HL-60/S4 (cell line): Measurements from ENCODE around the gene CHN1.

Source experiments
- in situ Hi-C: fragments of 300-500 bp; cut with MboI; formaldehyde crosslinking; loops from 2 replicates; pipeline ENCODE4 v1.14.3; 2022; ENCODE audit warnings: low sequenced_read_pairs

CHN1 gene

GRCh38 chr2:175011505-175011904 lies 6.3 kb upstream of the CHN1 start:
- in situ Hi-C loops = no loop called here

DNA sequence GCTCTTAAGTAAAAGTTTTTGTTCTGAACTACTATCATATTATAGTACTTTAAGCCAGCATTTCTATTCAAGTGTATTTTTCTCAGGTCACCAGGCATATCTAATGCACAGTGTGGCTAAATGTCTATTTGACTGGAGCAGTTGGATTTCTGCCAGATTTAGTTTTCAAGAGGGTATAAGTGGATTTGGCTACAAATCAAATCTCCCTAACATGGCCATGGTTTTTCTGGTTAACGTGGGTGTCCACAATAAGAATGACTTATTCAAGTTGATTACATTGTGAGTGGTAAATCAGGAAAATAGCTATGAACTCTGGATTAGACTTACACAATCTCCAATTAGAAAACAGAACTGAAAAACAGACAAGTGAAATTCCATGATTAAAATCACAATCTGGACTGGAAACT lies 5.7 kb upstream of the CHN1 start:
- in situ Hi-C loops = no loop called here

- in situ Hi-C loops = no loop called here
These were observed 4.9 kb upstream of the CHN1 start for GRCh38 chr2:175009917-175010621.

- in situ Hi-C loops = no loop called here
These were observed 3.8 kb upstream of the CHN1 start for GRCh38 chr2:175008801-175009495.

DNA sequence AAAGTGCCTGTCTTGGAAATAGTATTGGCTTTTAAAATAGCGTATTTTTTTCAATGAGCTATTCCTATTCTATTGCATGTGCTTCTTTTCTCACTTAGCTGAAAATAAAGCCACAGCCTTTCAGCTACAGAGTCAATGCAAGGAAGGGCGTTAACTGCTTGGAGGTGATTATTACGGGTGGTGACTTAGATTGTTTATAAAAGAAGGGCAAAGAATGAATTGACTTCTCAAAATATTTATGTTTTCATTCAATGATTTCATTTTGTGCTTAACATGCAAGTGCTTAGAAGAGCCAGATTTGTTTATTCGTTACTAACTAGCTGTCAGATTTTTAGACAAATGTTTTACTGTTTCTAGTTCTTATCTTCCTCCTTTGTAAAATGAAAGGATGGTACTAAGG lies 2.8 kb upstream of the CHN1 start:
- in situ Hi-C loops = no loop called here

GRCh38 chr2:175007510-175007909 lies 2.3 kb upstream of the CHN1 start:
- in situ Hi-C loops = no loop called here

GRCh38 chr2:175006281-175006680 lies 1.1 kb upstream of the CHN1 start:
- in situ Hi-C loops = no loop called here

- in situ Hi-C loops = no loop called here
These were observed 618 bp upstream of the CHN1 start for GRCh38 chr2:175005733-175006264.

DNA sequence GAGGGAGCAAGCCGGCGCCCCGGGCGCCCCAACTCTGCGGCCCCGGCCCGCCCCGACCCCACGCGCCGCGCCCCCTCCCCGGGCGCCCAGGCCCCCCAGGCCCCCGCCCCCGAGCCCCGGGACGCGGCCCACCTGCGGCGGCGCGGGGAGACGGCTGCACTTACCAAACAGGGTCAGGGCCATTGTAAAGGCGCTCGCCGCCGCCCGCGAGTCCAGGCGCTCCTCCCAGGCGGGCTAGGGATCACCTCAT lies 526 bp downstream of the CHN1 start:
- in situ Hi-C loops = no loop called here

DNA sequence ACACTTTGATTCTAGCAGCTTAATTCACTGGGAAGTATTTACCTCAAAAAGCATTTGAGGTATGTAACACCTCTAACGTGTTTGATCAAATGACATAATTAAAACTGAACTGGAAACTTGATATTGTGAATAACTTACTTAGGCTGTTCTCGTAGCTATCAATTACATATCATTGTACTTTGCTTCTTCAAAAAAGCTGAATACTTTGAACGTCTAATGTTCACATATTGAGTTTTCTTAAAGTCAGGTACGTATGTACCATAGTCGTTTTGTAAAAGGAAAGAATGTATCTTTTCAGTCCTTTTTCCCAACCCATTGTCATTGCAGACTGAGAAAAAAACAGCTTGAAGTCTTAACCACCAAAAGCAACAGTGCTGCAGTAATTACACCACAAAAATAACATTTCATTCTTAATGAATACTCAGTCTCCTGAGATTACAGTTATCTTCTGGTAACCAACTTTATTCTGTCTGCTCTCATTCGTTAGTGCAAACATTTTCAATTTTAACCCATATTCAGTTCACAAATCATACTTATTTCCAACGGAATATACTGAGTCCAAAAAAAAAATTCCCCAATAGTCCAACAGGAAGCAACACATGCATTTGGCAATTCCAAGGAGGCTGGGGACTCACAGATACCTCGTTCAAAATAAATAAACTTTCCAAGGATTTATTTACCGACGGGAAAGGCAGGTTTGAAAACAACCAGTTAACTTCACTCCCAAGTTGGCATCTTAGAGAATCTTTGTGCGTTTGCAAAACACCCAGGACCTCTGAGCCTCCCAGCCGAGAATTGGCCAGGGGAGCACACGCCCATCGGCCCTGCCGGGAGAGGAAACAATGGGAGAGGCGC lies 1.1 kb downstream of the CHN1 start:
- in situ Hi-C loops = no loop called here

DNA sequence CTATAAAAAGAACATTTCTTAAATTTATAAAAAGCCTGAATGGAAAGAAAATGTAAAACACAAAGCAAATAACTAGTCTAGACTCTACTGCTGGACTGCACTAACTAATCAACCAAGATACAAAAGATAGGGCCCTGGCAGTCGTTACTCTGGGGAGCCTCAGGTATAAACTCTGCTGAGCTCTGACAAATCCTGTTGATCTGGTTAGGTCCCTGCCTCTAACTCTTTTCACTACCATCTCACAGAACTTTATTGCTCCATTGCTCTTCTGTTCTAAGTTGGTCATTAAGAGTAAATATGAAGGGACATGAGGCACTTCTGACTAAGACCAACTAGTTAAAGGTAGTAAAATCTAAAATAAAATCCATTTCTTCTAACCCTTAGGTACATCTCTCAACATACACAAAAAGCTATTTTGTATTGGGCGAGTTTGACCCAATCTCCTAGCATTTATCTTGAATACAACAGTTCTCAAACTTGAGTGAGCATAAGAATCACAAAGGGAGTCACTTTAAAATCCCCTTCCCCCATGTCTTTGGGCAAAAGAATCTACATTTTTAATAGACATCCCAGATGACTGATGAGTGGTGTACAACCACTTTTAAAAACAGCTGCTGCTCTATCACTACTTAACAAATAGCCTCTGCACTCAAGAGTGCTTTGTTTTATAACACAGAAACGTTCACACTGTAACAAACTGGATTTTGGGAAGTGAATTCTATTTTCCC lies 2.5 kb downstream of the CHN1 start:
- in situ Hi-C loops = no loop called here

DNA sequence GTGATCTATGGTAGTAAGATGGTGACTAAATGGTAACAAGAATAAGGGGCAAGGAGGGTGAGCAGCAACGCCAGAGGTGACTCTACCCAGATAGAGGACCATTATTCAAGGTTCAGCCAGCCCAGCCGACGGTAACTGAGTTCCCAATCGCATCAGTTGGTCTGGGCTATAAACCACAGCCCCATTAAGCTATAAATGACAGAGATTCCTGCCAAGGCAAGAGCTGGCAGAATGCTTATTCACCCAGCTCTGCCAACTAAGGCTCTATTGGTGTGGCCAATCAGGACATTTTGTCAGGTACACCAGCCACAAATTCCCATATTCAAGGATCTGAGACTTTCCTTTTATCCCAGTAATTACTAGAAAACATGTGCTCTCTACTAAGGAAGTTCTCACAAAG lies 3.6 kb downstream of the CHN1 start:
- in situ Hi-C loops = no loop called here

- in situ Hi-C loops = loop anchor here (25.0 kb wide), 1 partner anchor 235 kb away; the partner anchor contains the start of gene CHRNA1
These were observed 8.1 kb downstream of the CHN1 start for GRCh38 chr2:174997110-174997509.

- in situ Hi-C loops = loop anchor here (25.0 kb wide), 1 partner anchor 234 kb away; the partner anchor contains the start of gene CHRNA1
These were observed 8.6 kb downstream of the CHN1 start for GRCh38 chr2:174996622-174997021.

DNA sequence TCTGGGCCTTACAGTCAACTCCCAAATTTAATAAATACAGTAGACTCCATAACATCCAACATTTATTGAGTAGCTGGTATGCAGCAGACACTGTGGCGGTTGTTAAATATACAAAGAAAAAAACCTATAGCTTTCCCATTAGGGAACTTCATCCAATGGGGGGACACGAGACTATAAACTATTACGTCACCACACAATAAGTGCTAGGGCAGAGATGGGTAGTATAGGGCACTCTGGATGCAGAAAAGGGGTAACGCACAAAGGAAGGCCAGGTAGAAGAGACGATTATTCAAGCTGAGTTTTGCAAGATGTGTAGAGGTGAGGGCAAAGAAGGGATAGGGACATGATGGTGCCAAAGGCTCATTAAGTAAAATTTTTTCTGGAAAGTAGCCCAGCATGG lies 10.8 kb downstream of the CHN1 start:
- in situ Hi-C loops = loop anchor here (25.0 kb wide), 1 partner anchor 232 kb away; the partner anchor contains the start of gene CHRNA1

DNA sequence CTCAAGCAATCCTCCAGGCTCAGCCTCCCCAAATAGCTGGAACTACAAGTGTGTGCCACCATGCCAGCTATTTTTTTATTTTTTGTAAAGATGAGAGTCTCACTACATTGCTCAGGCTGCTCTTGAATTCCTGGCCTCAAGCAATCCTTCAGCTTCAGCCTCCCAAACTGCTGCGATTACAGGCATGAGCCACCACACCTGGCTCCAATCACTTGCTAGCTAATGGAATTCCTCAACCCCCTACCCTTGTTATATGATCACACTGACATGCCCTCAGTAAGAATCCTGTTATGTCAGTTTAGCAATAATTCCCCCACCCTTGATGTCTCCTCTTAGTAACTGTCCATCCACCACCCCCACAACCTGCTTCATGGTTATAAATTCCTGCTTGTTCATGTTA lies 12.3 kb downstream of the CHN1 start:
- in situ Hi-C loops = loop anchor here (25.0 kb wide), 1 partner anchor 231 kb away; the partner anchor contains the start of gene CHRNA1

DNA sequence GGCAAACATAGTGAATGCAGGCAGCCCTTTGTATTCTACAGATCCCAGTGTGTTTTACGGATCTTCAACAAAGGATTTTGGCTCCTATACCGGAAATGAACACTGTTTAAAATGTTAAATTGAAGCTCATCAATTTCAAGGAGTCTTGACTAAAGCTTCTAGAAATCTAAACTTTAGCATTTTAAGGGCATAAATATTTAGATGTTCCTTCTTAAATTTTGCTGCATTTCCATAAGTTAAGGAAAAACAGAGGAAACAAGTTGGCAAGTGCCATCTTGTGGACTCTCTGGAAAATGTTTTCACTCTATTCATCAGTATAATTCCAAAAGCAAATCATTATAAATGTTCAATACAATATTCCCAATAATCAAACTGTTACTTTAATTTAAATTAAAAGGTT lies 19.6 kb downstream of the CHN1 start:
- in situ Hi-C loops = loop anchor here (25.0 kb wide), 1 partner anchor 223 kb away; the partner anchor contains the start of gene CHRNA1

DNA sequence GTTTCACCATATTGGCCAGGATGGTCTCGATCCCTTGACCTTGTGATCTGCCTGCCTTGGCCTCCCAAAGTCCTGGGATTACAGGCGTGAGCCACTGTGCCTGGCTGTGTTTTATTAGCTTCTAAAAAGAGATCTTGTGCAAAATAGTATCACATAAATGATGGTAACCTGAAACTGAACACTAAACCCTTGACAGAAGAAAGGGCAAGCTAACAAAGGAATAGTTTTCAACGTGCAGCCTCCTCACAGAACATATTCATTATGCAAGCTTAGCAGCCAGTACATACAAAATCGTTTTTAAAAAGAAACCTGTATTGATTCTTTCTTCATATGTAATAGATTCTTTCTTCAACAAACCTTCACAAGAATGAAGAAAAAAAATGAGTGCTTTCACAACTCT lies 20.6 kb downstream of the CHN1 start:
- in situ Hi-C loops = loop anchor here (25.0 kb wide), 1 partner anchor 222 kb away; the partner anchor contains the start of gene CHRNA1

GRCh38 chr2:174981331-174981730 lies 23.9 kb downstream of the CHN1 start:
- in situ Hi-C loops = loop anchor here (25.0 kb wide), 1 partner anchor 219 kb away; the partner anchor contains the start of gene CHRNA1

- in situ Hi-C loops = loop anchor here (25.0 kb wide), 1 partner anchor 218 kb away; the partner anchor contains the start of gene CHRNA1
These were observed 25.2 kb downstream of the CHN1 start for GRCh38 chr2:174979996-174980395.
